Measurements from ENCODE around the gene SSTR5.

The SSTR5 gene

DNA sequence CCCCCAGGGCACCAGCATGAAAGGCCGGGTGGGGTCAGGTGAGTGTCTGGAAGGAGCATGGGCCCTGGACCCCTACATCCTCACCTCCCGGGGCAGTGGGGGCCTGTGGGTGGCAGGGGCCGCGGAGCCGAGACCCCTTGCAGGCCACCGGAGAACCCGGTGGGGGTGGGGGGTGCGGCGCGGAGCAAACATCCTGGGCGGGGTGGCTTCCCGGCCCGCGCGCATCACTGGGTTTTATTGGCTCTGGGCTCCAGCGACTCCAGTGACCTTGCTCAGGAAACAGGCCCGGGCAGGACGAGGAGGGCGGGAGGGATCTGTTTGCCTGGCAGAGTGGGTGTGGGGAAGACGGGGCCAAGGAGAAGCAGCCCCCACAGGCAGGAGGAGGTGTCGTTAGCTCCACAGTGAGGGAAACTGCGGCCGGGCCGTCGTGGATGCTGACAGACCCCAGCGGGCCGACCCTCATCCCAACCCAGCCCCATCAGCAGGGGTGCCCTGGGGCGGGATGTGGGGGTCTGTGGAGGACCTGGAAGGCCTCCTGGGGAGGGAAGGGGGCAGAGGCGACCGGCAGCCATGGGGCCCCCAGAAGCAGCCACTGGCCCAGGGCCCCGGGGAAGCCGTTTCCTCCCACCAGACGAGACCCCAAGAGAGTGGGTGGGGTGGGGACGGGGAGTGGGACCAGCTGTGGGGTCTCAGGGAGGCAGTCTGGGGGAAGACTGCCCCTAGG, 10.6 kb downstream of the SSTR5 start:
- TF ChIP-seq, protein P1, sequence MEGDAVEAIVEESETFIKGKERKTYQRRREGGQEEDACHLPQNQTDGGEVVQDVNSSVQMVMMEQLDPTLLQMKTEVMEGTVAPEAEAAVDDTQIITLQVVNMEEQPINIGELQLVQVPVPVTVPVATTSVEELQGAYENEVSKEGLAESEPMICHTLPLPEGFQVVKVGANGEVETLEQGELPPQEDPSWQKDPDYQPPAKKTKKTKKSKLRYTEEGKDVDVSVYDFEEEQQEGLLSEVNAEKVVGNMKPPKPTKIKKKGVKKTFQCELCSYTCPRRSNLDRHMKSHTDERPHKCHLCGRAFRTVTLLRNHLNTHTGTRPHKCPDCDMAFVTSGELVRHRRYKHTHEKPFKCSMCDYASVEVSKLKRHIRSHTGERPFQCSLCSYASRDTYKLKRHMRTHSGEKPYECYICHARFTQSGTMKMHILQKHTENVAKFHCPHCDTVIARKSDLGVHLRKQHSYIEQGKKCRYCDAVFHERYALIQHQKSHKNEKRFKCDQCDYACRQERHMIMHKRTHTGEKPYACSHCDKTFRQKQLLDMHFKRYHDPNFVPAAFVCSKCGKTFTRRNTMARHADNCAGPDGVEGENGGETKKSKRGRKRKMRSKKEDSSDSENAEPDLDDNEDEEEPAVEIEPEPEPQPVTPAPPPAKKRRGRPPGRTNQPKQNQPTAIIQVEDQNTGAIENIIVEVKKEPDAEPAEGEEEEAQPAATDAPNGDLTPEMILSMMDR (conservative IDR thresholded peaks at IDR 0.05): no peak
- H3K27ac ChIP-seq: peak overlapping the region; percentile 96

- peak overlapping the region; percentile 96 for H3K27ac ChIP-seq
- TF ChIP-seq, protein P1 (conservative IDR thresholded peaks at IDR 0.05): no peak
These were observed 12.4 kb downstream of the SSTR5 start for GRCh38 chr16:1084971-1085370.

GRCh38 chr16:1086443-1086842, 13.9 kb downstream of the SSTR5 start:
- H3K27ac ChIP-seq: peak overlapping the region; percentile 98; the same call in 1 of the 2 replicates

DNA sequence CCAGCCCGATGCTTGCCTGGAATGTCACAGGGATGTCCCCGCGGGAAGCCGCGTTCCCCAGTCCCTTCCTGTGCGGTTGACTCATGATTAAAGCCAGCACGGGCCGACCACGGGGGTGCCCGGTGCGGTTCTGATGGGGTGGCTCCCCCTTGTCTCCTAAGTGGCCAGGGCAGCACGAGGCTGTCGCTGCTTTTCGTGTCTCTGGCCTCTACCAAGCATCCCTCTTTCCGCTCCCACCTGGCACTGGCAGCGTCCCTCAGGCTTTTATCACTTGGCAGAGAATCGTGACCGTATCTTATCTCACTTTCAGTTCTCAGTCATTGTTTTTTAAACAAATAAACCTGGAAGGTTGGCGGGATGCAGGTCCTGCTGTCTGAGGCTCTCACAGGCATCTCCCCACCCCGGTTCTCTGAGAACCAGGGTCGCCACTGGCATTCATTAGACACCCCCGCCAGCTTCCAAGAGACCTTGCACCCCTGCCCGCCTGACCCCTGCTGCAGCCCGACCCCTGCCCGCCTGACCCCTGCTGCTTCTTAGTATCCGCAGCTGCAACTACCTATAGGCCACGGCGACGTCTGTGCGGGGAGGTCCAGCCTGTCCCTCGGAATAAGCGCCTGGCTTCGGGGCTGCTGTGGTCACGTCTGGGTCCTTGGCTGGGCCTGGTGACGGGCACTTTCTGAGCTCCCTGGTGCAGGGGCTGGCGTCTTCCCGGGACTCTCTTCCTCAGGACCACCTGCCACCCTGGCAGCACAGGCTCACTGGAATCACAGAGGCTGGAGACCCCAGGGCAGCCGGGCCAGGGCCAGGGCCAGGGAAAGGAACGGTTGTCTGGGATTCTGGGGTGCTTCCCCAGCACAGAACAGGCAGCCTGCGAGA, 16.0 kb downstream of the SSTR5 start:
- peak overlapping the region; percentile 98 for H3K27ac ChIP-seq
- TF ChIP-seq, protein P1 (conservative IDR thresholded peaks at IDR 0.05): no peak

DNA sequence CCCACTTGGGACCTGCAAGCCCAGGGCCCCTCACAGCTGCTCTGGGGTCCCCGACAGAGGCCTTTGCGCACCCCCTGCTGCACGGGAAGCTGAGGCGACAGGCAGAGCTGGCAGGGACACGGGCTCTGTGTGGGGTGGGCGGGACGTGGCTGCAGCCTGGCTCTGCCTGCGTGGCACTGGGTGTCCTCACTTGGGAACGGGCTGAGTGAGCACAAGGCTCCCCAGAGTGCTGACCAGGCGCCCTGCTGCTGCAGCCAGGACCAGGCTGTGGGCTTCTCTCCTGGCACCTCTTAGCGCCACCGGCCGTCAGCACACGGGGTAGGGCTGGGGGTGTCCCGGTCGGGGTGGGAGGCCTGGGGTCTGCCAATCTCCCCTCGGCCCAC, 16.9 kb downstream of the SSTR5 start:
- H3K27ac ChIP-seq: peak overlapping the region; percentile 98
- TF ChIP-seq, protein P1 (conservative IDR thresholded peaks at IDR 0.05): no peak

DNA sequence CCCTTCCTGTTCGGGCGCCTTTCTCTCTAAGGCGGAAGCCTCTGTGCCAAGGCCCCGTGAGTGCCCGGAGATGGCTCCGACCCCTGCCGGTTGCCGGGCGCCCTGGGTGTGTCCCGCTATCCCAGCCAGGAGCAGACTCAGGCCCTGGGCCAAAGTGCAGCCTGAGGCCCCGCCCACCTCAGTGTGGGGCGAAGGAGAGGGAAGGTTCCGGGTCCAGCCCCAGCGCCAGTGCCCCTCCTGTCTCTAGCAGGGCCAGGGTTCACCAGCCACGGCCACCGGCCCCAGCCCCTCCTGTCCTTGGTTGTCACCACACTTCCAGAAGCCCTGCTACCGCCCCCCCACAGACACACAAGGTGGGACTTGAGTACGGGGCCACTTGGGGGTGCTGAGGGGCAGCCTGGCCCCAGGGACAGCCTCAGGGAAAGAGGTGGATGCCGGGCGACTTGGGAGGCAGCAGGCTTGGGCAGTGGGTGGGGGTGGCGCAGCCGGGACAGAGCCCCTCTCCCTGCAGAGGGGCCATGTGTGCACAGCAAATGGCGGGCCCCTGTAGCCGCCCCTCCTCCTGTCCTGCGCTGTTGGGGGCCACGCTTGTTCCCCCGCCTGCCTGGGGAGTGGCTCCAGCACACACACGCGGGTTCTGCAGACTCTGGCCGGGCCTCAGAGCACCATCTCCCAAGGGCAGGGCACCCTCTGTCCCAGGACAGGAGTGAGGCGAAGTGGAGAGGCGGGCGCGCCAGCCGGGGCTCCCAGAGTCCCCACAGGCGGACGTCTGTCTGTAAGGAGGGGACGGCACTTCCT, 17.5 kb downstream of the SSTR5 start:
- peak overlapping the region; percentile 98 for H3K27ac ChIP-seq
- TF ChIP-seq, protein P1 (conservative IDR thresholded peaks at IDR 0.05): peak; percentile 32

DNA sequence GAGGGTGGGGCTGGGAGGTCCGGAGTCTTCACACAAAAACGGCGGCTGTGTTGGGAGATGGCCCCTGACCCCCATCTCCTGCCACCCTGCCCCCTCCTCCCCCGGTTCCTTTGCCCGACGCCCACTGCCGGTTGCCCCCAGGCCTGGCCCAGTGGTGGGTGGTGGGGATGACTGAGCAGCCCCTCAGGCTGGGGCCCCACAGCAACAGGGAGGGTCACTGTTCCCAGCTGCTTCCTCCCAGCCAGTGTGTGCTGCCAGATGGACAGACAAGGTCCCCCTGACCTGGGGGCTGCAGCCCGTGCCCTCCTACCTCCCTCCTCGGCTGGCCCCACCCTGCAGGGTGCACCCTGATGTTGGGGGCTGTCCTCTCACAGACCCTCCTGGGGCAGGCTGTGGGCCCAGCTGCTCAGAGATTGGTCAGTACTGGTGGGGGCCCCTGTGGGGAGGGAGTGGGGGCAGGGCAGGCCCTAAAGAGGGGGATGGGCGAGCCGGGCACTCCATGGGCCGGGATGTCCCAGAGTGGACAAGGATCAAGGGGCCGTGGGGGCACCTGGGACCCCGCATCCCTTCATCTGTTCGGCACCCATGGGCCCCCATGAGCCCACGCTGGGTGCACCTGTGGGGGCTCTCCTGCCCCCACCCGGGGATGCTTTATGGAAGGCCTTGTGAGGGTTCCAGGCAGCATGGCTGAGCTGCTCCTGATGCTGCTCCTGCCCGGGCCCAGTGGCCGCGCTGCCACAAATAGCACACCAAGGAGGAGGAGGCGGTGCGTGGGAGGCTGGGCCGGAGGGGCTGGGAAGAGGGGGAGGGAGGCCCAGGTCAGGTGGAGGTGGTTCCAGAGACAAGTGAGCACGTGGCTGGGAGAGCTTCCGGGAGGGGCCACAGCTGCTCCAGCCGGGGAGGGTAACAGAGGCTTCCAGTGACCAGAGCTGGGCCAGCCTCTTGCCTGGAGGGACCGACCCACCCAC, 18.4 kb downstream of the SSTR5 start:
- peak overlapping the region; percentile 98 for H3K27ac ChIP-seq
- TF ChIP-seq, protein P1 (conservative IDR thresholded peaks at IDR 0.05): no peak

Measured in VCaP (cell line).